SK-N-SH treated with all-trans-retinoic acid at 6 μM for 48 hours (cell line): ENCODE data around the gene CNTNAP1.

ENCODE experiments used
- ATAC-seq: fragments of 200-7000 bp; cut with Tn5 transposase; 3 replicates; pipeline ENCODE4 v1.9.1; 2020; ENCODE audit warnings: mild to moderate bottlenecking, moderate library complexity
- ARNTL ChIP-seq: fragments of 450-650 bp; formaldehyde crosslinking; IDR thresholded peaks from 2 replicates; pipeline ENCODE4 v1.5.0; 2020; ENCODE audit warnings: low read depth, mild to moderate bottlenecking, moderate library complexity, borderline replicate concordance
- BACH2 ChIP-seq: fragments of 250-450 bp; sonication (Bioruptor Pico); IDR thresholded peaks from 2 replicates; pipeline ENCODE4 v1.9.0; 2021; ENCODE audit warnings: mild to moderate bottlenecking, borderline replicate concordance
- CREB5 ChIP-seq: fragments of 250-450 bp; sonication (Bioruptor Pico); IDR thresholded peaks from 2 replicates; pipeline ENCODE4 v1.5.1; 2020; ENCODE audit warnings: low read depth, mild to moderate bottlenecking, moderate library complexity
- CSDC2 ChIP-seq: fragments of 250-450 bp; sonication (Bioruptor Pico); IDR thresholded peaks from 2 replicates; pipeline ENCODE4 v1.5.0; 2020; ENCODE audit warnings: mild to moderate bottlenecking, moderate library complexity
- CSRNP3 ChIP-seq: fragments of 250-450 bp; sonication (Bioruptor Pico); IDR thresholded peaks from 2 replicates; pipeline ENCODE4 v1.5.1; 2021; ENCODE audit warnings: mild to moderate bottlenecking, moderate library complexity
- GLIS3 ChIP-seq: fragments of 250-450 bp; sonication (Bioruptor Pico); IDR thresholded peaks from 2 replicates; pipeline ENCODE4 v1.5.0; 2020; ENCODE audit warnings: mild to moderate bottlenecking, moderate library complexity
- ISL1 ChIP-seq: fragments of 250-450 bp; sonication (Bioruptor Pico); IDR thresholded peaks from 2 replicates; pipeline ENCODE4 v2.1.2; 2022; ENCODE audit warnings: mild to moderate bottlenecking, moderate library complexity
- OSR1 ChIP-seq: fragments of 250-450 bp; sonication (Bioruptor Pico); IDR thresholded peaks from 2 replicates; pipeline ENCODE4 v1.8.0; 2022; ENCODE audit warnings: moderate library complexity, mild to moderate bottlenecking, inconsistent platforms
- PATZ1 ChIP-seq: fragments of 250-450 bp; sonication (Bioruptor Pico); IDR thresholded peaks from 2 replicates; pipeline ENCODE4 v1.8.0; 2020; ENCODE audit warnings: mild to moderate bottlenecking, moderate library complexity, borderline replicate concordance
- POU6F1 ChIP-seq: fragments of 250-450 bp; sonication (Bioruptor Pico); IDR thresholded peaks from 2 replicates; pipeline ENCODE4 v1.8.0; 2021; ENCODE audit warnings: low read depth, mild to moderate bottlenecking, moderate library complexity, borderline replicate concordance
- PPARA ChIP-seq: fragments of 250-450 bp; sonication (Bioruptor Pico); IDR thresholded peaks from 2 replicates; pipeline ENCODE4 v1.5.0; 2020; ENCODE audit warnings: mild to moderate bottlenecking, borderline replicate concordance
- RARB ChIP-seq: fragments of 250-450 bp; sonication (Bioruptor Pico); IDR thresholded peaks from 2 replicates; pipeline ENCODE4 v1.8.0; 2021; ENCODE audit warnings: mild to moderate bottlenecking, moderate library complexity
- SNAI2 ChIP-seq: fragments of 250-450 bp; sonication (Bioruptor Pico); IDR thresholded peaks from 2 replicates; pipeline ENCODE4 v1.5.0; 2020; ENCODE audit warnings: mild to moderate bottlenecking, moderate library complexity
- TCF4 ChIP-seq: fragments of 250-450 bp; sonication (Bioruptor Pico); IDR thresholded peaks from 2 replicates; pipeline ENCODE4 v1.8.0; 2021; ENCODE audit warnings: mild to moderate bottlenecking, moderate library complexity, borderline replicate concordance
- TOX ChIP-seq: fragments of 250-450 bp; sonication (Bioruptor Pico); IDR thresholded peaks from 2 replicates; pipeline ENCODE4 v1.8.0; 2021; ENCODE audit warnings: mild to moderate bottlenecking, moderate library complexity, borderline replicate concordance
- TSHZ2 ChIP-seq: fragments of 250-450 bp; sonication (Bioruptor Pico); IDR thresholded peaks from 2 replicates; pipeline ENCODE4 v1.5.0; 2020; ENCODE audit warnings: mild to moderate bottlenecking, moderate library complexity
- ZC3H10 ChIP-seq: fragments of 250-450 bp; sonication (Bioruptor Pico); IDR thresholded peaks from 2 replicates; pipeline ENCODE4 v1.5.1; 2021; ENCODE audit warnings: mild to moderate bottlenecking, moderate library complexity
- ZFP3 ChIP-seq: fragments of 250-450 bp; sonication (Bioruptor Pico); IDR thresholded peaks from 2 replicates; pipeline ENCODE4 v1.5.0; 2020; ENCODE audit warnings: mild to moderate bottlenecking, moderate library complexity
- ZFP30 ChIP-seq: fragments of 450-650 bp; formaldehyde crosslinking; IDR thresholded peaks from 2 replicates; pipeline ENCODE4 v1.5.0; 2022; ENCODE audit warnings: mild to moderate bottlenecking, moderate library complexity
- ZNF565 ChIP-seq: fragments of 450-650 bp; formaldehyde crosslinking; conservative IDR thresholded peaks from 2 replicates; pipeline ENCODE4 v1.5.0; 2020; ENCODE audit warnings: low read depth, mild to moderate bottlenecking, moderate library complexity
- ZNF70 ChIP-seq: fragments of 450-650 bp; formaldehyde crosslinking; IDR thresholded peaks from 2 replicates; pipeline ENCODE4 v1.5.0; 2020; ENCODE audit warnings: mild to moderate bottlenecking, moderate library complexity
- ZNF8 ChIP-seq: fragments of 450-650 bp; formaldehyde crosslinking; IDR thresholded peaks from 2 replicates; pipeline ENCODE4 v1.5.0; 2020; ENCODE audit warnings: mild to moderate bottlenecking, moderate library complexity

Gene CNTNAP1

GRCh38 chr17:42700586-42701289 lies 18.4 kb downstream of the CNTNAP1 start:
- TF ChIP-seq CSDC2 (CRISPR knock-in tag) (no peak), ISL1 (no peak), SNAI2 (CRISPR knock-in tag) (no peak), PPARA (CRISPR knock-in tag) (no peak), CSRNP3 (no peak), TOX (CRISPR knock-in tag) (no peak), ZFP30 (CRISPR knock-in tag) (no peak), TCF4 (CRISPR knock-in tag) (no peak), POU6F1 (CRISPR knock-in tag) (no peak), ZFP3 (CRISPR knock-in tag) (no peak), GLIS3 (CRISPR knock-in tag) (no peak), CREB5 (CRISPR knock-in tag) (no peak), RARB (CRISPR knock-in tag) (no peak), TSHZ2 (CRISPR knock-in tag) (no peak)
- ATAC-seq, result no peak

- TF ChIP-seq PPARA (CRISPR knock-in tag) (no peak), ARNTL (no peak), GLIS3 (CRISPR knock-in tag) (no peak), BACH2 (CRISPR knock-in tag) (no peak), RARB (CRISPR knock-in tag) (no peak), ZNF565 (no peak), ZFP3 (CRISPR knock-in tag) (no peak), OSR1 (no peak), CSDC2 (CRISPR knock-in tag) (no peak), PATZ1 (no peak), SNAI2 (CRISPR knock-in tag) (no peak)
- ATAC-seq, result no peak
Measured at GRCh38 chr17:42702446-42702845, 20.1 kb downstream of the CNTNAP1 start.

- no peak for ATAC-seq
- TF ChIP-seq CREB5 (CRISPR knock-in tag) (no peak), TSHZ2 (CRISPR knock-in tag) (no peak), CSRNP3 (no peak), ZC3H10 (CRISPR knock-in tag) (no peak), PPARA (CRISPR knock-in tag) (no peak), OSR1 (no peak), BACH2 (CRISPR knock-in tag) (no peak), ZFP30 (CRISPR knock-in tag) (no peak), ZNF565 (no peak), ZNF8 (no peak), SNAI2 (CRISPR knock-in tag) (no peak), ZNF70 (CRISPR knock-in tag) (no peak), CSDC2 (CRISPR knock-in tag) (no peak)
Measured at GRCh38 chr17:42704490-42704836, 22.1 kb downstream of the CNTNAP1 start.
